ENCODE results near the gene TSPAN14.
A peak's percentile ranks its signal among the peaks of the same experiment; 100 is the strongest.

TSPAN14 gene

GRCh38 chr10:80502621-80503583 is 48.8 kb downstream of the TSPAN14 start:
- DNase-seq (ENCODE audit: low read depth, low spot score) = no peak

- DNase-seq (ENCODE audit: low read depth, low spot score) = no peak
Observed at GRCh38 chr10:80503584-80504157, 49.6 kb downstream of the TSPAN14 start.

- DNase-seq (ENCODE audit: low read depth, low spot score) = no peak
Observed at GRCh38 chr10:80504158-80504811, 50.2 kb downstream of the TSPAN14 start.

GRCh38 chr10:80504897-80505465 is 50.9 kb downstream of the TSPAN14 start:
- DNase-seq (ENCODE audit: low read depth, low spot score) = no peak

- peak; percentile 73 for DNase-seq (ENCODE audit: low read depth, low spot score)
Observed at GRCh38 chr10:80506189-80506575, 52.1 kb downstream of the TSPAN14 start.

GRCh38 chr10:80506836-80507487 is 52.9 kb downstream of the TSPAN14 start:
- DNase-seq (ENCODE audit: low read depth, low spot score) = no peak

- no peak for DNase-seq (ENCODE audit: low read depth, low spot score)
Observed at GRCh38 chr10:80509108-80509402, 54.9 kb downstream of the TSPAN14 start.

GRCh38 chr10:80509403-80510161 is 55.5 kb downstream of the TSPAN14 start:
- peak; percentile 54 for DNase-seq (ENCODE audit: low read depth, low spot score)

- DNase-seq (ENCODE audit: low read depth, low spot score) = no peak
Observed at GRCh38 chr10:80512031-80512526, 58.0 kb downstream of the TSPAN14 start.

GRCh38 chr10:80513106-80513505 is 59.0 kb downstream of the TSPAN14 start:
- no peak for DNase-seq (ENCODE audit: low read depth, low spot score)

GRCh38 chr10:80515511-80515910 is 61.4 kb downstream of the TSPAN14 start:
- no peak for DNase-seq (ENCODE audit: low read depth, low spot score)

- DNase-seq (ENCODE audit: low read depth, low spot score) = no peak
Observed at GRCh38 chr10:80515941-80516340, 61.8 kb downstream of the TSPAN14 start.

- DNase-seq (ENCODE audit: low read depth, low spot score) = no peak
Observed at GRCh38 chr10:80516506-80517075, 62.5 kb downstream of the TSPAN14 start.

- DNase-seq (ENCODE audit: low read depth, low spot score) = no peak
Observed at GRCh38 chr10:80517416-80518142, 63.5 kb downstream of the TSPAN14 start.

GRCh38 chr10:80518143-80518806 is 64.2 kb downstream of the TSPAN14 start:
- no peak for DNase-seq (ENCODE audit: low read depth, low spot score)

- no peak for DNase-seq (ENCODE audit: low read depth, low spot score)
Observed at GRCh38 chr10:80518807-80519360, 64.8 kb downstream of the TSPAN14 start.

GRCh38 chr10:80519936-80520650 is 66.0 kb downstream of the TSPAN14 start:
- no peak for DNase-seq (ENCODE audit: low read depth, low spot score)
